SH-SY5Y (cell line): ENCODE results near the gene LMNA.

Source experiments
- GATA2 ChIP-seq: IDR thresholded peaks from 2 replicates; pipeline ENCODE4 v1.6.1; 2011; ENCODE audit warnings: mild to moderate bottlenecking, low read depth, low read length
- GATA3 ChIP-seq: IDR thresholded peaks from 2 replicates; pipeline ENCODE4 v1.6.1; 2011; ENCODE audit warnings: low read depth, mild to moderate bottlenecking, low read length, moderate library complexity

DNA sequence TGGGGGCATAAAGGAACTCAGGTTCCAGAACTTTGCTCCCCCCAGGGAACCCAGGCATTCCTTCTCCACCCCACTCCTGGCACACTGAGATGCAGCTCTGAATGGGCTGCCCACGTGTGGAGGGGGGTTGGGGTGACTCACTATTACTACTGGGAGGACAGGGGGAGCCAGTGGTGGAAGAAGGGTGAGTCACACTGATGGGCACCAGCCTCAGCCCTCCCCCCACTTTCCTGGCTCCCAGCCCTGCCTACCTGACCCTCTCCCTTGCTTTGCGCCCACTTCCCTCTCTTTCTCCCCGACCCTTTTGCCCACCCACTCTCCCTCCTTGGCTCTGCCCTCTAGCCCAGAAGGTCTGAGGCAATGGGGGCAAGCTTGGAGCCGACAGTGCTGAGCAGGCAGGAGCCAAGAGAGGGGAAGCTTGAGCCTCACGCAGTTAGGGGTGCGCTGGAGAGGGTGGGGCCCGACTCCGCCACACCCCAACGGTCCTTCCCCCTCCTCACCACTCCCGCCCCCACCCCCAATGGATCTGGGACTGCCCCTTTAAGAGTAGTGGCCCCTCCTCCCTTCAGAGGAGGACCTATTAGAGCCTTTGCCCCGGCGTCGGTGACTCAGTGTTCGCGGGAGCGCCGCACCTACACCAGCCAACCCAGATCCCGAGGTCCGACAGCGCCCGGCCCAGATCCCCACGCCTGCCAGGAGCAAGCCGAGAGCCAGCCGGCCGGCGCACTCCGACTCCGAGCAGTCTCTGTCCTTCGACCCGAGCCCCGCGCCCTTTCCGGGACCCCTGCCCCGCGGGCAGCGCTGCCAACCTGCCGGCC, at the start of gene LMNA:
- no peak for TF ChIP-seq GATA3
- TF ChIP-seq GATA2 = no peak
